Activated CD4-positive, CD25-positive, alpha-beta regulatory T cell treated with anti-CD3 and anti-CD28 coated beads, Interleukin-2, amount 50 U/mL, for 24 hours (primary cell): ENCODE results near the gene GGCX.
"Not testable (repeated sequence)": the region's sequence is repeated elsewhere in the genome, so short reads cannot be mapped to it uniquely, and the experiment has no call there.

ENCODE experiments used
- ATAC-seq, 2 donors: fragments of 150-1000 bp; cut with Tn5 transposase; one replicate each; pipeline ENCODE4 v1.10.0; 2021; ENCODE audit warnings: mild to moderate bottlenecking in 1 of 2, moderate library complexity in 1 of 2

GGCX gene

DNA sequence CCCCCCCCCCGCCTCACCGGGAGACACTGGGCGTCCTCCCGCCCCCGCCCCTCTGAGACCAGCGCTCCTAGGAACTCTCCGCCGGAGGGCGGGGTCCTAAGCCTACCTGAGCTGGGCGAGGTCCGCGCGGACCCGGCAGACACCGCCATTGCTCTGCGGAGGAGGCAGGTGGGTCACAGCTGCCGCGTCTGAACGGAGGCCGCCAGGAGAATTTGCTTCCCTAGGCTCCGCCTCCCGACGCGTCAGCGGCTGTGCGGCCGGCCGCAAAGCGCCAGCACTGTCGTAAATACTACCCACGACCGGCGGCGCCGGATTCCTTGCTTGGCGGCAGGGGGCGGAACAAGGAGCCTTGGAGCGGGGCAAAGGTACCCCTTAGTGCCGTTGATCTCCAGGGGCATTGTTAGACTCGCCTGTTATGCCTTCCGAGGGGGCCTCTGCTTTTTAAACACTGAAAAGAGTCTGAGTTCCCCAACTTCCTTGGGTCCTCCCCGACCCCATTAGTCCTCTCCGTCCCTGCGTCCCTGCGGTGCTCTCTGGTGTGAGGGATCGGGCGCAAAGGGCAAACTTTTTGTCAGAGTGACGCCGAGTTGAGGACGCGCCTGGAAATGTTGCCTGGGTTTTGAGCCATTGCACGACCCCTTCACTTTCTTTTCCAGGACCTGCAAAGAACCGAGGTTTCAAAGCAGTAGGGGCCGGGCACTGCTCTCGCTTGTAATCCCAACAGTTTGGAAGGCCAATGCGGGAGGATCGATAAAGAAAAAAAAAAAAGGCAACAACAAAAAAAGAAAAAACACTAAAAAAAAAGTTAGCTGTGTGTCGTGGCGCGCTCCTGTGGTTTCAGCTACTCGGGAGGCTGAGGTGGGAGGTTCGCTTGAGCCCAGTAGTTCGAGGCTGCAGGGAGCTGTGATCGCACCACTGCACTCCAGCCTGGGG, at the start of gene GGCX:
GGCX (minus strand) TSS at position 214 of the 933 bp plus-strand sequence; CDS start at position 149, 65 bp downstream.
- peak; percentile 95 to 96 for ATAC-seq

DNA sequence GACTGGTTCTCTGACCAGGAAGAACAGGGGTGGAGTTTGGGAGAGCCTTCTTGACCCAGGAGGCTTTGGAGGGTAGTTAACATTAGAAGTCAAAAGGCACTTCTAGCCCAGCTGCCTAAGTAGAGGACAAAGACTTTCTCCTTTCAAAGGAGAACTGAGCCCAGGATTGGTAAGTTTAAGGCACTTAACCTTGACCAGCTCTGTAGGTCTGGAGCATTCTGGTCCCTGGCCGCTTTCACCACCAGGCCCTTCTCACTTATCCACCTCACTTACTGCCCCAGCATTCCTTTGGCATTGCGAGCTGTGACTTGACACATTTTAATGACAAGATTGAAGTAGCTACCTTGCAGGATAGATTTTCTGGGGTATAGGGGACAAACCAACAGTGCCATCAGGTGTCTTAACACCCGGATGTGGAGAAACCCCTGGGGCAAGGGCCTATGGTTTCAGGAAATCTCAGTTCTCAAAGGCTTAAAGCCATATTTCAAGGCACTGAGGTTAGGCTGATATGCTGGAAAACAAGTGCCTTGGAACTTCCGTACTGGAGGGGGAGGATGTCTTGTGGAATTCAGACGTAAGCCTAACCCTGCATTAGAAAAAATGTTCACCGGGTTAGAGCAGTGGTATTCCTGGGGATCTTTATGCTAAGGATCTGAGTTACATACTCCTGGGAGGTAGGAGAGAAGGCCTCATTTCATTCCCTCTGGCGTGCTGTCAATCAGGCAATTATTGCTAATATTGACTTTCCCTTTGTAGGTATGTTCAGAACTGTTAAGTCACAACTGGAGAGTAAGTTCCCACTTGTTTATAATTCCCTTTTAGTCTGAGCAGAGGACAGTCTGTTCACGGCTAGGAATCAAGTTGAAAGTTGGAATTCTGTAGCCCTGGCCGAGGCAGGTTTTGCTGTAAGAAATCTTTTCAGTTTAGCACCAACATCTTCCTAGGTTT, 46.2 kb upstream of the GGCX start:
- no peak for ATAC-seq

DNA sequence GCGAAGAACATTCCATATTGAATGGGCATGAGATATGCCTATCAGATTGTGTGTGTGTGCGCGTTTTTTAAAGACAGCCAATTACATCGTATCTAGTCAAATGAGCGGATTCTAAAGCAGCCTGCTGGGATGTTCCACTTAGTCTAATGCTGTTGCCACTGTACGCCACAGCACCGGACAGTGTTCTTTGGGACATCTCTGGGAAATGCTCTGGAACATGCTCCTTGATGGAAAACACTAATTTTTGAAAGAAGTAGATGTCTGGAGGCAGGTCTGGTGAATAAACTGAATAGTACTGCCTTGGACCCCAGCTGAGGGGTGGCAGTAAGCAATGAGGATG, 44.8 kb upstream of the GGCX start:
- ATAC-seq, result no peak

DNA sequence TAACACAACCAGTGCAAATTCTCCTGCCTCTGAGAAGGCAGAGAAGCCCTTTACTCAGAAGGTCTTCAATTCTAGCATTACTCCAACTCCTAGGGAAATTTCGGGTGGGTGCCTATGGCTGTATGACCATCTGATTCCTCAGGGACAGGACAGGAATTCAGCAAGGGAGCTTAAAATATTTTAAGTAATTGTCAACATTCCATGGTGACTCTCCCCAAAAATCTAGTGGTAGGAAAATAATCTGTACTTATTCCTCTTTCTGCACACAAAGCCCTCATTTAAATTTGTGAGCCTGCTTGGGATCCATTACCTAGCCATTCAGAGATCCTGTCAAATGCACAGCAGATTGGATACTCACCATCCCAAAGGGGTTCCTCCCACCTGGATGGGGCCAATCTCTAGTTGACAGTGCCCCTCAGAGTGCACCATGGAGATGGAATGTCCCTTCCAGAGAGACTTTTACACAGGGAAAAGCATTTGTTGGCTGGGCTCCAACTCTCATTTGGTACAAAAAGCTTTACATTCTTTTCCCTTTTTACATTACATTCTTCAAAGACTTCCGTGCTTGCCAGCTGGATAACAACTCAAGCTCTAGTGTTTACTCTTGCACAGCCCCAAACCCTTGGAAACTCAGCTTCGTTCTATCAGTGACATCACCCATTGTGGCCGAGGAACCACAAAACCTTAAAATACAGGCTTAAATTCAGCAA, 44.3 kb upstream of the GGCX start:
- no peak for ATAC-seq

DNA sequence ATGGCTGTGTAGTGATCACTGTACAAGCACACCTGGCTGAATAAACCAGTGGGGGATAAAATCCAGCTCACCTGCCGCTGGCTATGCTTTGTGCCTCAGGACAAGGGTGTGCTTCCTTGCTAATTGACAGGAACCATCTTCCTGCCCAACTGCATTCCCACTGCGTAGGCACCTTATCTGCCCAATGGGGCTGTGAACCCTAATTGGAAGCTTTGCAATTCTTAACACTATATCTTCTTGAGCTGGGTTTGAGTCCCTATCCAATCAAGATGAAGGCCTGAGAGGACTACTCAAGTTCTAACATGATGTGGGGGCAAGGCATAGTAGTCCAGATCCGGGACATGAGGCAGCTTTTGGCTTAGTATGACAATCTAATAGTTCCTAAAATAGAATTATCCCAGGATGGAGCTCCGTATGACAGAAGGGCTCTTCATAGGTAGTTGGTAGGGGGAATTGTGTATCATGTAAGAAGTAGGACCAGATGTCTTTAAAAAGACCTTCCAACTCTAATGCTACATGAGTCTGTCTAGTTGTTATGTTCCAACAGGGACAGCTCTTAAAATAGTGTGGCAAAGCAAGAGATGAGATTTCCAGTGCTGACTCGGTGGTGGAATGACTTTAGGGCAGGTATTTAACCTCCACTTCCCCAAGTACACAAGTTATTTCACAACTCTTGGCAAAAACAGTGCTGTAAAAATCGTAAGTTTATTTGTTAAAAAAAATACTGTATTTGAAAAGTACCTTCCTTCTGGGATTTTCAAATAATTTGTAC, 43.5 kb upstream of the GGCX start:
- ATAC-seq, result no peak

DNA sequence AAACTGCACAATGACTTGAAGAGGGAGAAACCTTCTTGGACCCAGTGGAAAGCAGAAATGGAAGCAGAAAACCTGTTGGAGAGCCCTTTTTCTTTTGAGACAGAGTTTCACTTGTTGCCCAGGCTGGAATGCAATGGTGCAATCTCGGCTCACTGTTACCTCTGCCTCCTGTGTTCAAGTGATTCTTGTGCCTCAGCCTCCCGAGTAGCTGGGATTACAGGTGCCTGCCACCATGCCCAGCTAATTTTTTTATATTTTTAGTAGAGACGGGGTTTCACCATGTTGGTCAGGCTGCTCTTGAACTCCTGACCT, 42.8 kb upstream of the GGCX start:
- ATAC-seq, result not testable (repeated sequence)

DNA sequence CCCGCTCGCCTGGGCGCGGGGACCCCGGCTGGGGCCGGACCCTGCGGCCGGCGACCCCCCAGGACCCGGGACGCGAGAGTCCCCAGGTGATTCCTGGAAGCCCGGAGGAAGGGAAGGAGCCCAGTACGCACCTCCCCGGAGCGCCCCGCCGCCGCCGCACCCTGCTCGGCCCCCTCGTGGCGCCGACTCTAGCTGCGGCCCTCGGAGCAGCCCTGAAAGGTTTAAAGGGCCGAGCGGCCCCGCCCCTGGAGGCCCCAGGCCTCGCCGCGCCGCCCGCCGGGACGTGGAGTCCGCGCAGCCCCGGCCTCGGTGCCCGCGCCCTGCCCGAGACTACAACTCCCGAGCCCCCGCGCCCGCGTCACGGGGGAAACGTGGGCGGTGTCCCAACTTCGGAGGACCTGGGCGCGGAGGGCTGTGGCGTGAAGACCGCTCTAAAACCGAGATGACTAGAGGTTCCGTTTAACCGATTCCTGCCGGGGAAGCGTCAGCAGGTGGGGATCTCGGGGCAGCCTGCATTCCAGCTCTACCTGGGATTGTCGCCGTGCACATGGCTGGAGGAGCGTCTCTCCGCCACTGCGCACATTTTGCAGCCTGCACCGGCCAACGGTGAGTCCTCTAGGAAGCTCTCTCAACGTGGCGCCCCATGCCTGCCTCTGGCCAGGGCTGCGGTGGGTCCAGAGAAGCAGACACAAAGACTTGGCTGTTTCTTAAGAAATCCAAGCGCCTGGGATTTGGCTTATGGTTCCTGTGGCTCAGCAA, 41.4 kb upstream of the GGCX start, which contains the start of gene TMEM150A:
TMEM150A (minus strand) TSS at position 223 of the 759 bp plus-strand sequence. CDS start 750 bp downstream, outside the sequence.
- ATAC-seq, result peak; percentile 98

DNA sequence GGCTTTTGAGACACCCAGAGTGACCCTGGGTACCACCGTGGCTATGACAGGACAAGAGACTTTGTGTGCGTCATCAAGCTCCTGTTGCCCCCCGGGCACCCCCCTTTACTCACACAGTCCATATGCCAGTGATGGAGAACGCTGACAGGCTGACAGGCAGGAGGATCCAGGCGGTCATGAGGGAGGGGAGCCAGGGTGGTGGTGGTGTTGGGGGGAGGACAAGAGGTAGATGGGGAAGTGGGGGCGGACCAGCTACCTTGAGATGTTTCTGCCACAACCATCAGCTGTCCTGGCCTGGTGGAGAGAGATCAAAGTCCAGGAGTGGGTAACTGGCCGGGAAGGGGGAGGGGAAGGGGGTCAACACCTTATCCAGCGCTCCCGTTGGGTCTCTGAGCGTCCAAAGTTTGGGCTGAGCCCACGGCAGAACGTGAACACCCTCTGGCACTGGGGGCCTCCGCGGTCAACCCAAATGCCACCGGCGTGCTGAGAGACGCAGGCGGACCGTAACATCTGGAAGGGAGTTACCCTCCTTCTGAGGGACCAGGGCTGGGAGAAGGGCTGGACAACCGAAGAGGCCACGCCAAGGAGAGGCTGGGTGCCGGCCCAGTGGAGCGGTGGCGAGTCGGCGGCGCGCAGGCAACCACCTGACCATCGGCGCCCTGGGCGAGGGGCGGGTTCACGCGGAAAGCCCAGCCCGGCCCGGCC, 40.6 kb upstream of the GGCX start:
- peak; percentile 8 to 9 for ATAC-seq

DNA sequence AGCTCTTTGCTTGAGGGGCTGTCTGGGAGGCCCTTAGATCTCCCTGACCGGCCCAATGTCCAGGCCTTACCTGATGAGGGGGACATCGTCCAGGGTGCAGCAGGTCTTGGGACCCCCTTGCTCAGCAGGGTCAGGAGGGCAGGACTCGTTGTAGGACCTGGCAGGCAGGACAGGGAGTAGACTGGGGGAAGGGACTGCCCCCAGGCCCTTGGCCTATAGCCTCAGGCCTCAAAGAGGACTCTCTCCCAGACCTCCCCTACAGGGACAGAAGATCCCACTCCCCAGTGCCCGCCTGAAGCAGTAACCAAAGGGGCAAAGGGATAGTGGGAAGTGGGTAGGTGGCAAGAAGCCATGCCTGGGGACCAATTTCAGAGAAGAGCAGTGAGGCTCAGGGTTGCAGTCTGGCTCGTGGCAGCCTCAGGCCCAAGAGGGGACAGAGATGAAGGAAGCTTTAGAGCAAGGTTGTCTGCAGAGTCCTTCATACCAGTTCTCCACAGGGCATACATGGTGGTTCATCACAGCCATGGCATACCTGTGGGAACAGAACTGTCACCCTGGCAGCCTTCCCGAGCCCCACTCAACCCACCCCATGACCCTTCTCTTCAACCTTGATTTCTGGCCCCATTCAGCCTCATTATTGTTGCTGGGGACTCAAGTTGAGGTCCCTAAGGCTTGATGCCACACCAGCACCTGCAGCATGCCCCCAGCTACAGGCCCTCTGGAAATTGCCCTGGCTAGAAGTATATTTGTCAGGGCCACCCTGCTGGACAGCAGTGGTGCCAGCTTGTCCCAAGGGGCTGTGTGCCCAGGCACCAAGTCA, 39.9 kb upstream of the GGCX start:
- no peak for ATAC-seq

DNA sequence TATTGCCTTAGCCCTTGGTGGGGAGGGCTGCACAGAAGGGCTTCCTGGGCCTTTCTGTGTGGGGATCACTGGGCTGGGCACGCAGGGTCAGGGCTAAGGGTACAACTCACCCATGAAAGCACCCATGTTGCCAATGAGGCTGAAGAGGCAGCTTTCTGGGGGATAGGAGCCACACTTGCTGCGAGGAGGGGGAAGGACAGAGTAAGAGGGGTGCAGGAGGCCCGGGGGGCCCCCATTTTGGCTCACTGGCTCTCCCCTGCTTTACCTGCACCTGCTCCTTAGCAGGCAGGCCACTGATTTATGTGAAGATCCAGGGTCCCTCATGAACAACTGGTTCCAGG, 38.9 kb upstream of the GGCX start:
- no peak for ATAC-seq

DNA sequence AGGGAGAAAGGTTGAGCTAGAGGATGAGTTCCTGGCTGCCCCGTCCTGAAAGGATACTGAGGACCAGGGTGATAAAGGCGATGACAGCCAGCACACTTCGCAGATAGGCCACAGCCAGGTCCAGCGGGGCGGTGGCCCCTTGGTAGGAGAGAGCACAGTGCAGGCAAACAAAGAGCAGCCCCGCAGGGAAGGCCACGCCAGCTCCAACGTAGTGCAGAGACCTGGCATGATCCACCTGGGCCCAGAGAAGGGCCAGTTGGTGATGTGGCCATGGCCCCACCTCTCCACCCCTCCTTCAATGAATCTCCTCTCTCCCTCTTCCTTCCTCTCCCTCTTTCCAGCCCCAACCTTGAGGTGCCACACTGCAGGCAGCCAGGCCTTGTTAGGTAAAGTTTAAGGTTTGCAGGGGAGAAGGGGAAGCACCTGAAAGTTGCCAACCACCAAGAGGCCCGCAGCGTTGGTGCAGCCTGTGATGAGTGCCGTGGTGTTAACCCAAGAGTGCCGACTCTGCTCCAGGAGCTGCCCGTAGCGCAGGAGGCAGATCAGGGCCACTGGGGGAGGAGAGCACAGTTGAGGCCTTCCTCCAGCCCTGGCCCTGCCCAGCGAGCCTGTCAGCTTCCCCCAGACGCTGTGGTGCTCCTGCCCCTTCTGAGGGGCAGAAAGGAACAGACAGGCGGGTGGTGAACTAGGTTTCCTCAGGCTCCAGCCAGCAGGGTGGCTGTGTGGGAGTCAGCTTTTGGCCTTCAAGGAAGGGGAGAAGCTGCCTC, 38.4 kb upstream of the GGCX start:
- ATAC-seq, result no peak

DNA sequence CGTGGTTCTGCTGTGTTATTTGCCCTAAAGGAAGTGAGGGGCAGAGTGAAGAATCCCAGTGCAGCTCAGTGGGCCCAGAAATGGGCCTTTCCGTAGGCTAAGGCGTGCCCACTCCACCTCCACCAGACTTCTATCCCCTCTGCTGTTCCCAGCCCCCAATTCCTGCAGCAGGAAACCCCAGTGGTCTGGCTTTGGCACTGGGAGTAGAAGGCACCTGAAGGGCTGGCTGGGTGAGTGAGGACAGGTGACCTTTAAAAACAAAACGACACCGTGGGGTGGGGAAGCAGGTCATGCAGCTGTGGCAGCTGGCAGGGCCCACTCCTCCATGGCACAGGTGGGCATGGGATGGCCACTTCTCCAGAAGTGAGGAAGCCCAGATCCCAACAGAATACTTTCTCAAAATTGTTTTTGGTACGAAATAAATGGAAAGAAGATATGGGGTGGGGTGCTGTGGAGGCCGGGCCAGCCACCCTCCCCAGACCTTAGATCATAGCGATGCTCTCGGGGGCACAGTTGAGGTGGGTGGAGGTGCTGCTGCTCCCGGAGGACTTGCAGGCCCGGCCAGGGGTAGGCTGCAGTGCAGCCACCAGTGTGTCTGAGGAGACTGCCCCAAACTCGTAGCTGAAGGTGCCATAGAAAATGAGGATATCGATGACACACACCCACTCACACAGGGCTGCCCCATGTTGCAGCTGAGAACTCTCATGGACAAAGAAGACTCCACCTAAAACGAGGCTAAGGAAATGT, 37.5 kb upstream of the GGCX start:
- ATAC-seq, result no peak

DNA sequence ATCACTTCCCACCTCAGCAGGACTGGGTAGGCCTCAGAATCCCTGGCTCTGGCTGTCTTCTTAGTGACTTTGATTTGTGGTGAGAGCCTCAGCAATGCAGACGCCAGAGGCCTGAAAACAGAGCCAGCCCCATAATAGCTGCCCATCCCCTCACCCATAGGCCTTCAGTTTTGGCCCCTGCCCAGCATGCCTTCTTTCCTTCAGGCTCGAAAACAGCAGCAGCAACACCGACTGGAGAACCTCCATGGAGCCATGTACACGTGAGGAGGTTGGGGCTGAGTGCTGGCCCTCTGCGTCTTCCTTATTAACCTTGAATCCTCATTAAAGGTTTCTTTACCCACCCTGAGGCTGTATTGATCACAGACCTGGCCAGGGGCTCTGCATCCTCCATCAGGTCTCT, 35.9 kb upstream of the GGCX start:
- ATAC-seq, result no peak

DNA sequence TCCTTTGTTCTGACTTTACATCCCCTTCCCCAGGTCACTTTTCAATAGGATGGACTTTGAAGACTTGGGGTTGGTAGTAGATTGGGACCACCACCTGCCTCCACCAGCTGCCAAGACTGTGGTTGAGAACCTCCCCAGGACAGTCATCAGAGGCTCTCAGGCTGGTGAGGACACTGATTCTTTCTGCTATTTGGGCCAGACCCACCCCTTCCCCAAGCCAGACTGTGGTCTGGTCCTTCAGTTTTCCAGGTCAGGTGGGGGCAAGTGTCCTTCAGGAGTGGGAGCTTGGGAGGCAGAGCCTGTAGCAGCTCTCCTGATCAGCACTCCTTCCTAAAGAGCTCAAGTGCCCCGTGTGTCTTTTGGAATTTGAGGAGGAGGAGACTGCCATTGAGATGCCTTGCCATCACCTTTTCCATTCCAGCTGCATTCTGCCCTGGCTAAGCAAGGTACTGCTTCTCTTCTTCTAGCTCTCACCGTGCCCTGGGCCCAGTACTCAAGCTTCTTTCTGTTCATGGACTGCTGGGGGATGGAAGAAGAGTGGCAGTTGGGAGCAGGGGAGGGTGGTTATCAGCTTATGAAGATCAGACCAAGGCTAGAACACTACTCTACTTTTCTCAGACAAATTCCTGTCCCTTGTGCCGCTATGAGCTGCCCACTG, 35.3 kb upstream of the GGCX start:
- no peak for ATAC-seq

DNA sequence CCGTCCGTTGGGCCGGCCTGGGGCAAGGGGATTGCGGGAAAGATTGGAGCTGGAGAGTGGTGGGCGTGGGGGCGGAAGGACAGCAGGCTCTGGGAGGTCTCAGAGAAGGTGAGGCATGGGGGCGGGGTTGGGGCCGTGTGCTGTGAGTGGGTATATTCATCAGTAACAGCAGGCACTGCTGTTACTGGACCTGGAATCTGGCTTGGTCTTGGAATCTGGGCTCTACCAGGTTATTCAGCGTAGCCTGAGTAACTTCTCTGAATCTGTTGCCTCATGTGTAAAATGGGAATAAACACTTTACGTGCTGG, 34.7 kb upstream of the GGCX start:
- peak; percentile 9 to 25 for ATAC-seq

DNA sequence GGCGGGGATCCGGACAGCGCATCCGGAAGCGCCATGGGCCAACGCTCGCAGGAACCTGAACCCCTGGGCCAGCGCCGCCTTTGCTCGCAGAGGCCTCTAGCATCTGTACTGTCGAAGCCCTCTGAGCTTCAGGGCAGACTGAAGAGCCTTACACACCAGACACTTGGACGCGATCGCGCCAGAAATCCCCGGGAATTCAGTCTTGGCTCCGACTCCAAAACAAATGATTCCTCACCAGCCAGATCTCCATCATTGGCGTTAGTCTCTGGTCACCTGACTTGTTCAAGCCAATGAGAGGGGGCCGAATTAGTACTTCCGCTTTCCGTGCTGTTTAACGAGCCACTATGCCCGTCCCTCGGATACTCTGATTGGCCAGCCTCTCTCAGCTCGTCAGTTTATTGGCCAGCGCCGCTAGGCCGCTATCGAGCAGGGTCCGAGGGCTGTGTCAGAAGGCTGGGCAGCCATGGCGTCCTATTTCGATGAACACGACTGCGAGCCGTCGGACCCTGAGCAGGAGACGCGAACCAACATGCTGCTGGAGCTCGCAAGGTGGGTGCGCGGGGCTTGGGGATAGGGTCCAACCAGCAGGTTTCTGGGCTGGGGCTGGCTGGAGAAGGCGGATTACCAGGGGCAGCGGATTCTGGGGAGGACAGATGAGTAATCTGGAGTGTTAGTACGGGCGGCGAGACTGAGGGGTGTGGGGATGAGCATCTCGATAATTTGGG, 34.2 kb upstream of the GGCX start, which contains the start of gene RNF181:
RNF181 (plus strand) TSS at position 445 of the 725 bp plus-strand sequence; CDS start at position 464, 19 bp downstream.
- ATAC-seq, result peak; percentile 100

DNA sequence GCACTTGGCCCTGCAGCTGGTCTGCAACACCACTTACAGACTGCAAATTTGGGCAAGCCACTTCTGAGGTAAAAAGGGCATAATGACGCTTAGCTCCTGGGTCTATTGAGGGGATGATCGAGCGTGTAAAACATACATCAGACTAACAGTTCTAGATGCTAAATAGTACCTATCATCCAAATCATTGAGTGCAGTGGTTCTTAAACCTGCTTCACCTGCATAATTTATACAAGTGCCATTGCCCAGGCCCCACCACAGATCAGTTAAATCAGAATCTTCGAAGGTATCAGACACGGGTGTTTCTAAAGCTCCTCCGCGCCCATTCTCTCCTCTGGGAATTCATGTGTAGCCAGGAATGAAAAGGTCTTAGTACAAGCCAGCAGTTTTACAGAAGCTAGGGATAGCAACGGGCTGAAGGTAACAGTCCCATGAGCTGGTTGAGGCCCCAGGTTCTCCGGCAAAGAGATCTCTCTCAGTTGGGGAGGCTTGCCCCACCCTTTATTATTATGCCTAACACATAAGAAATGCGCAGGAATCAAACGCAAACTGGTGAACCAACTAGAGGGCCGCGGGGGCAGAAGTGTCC, 33.5 kb upstream of the GGCX start:
- ATAC-seq, result no peak
